AG08396 (cell line): Measurements from ENCODE around the gene LRRK1.

Experiments used
- DNase-seq: peaks from one replicate; pipeline ENCODE4 v3.0.0; 2012; ENCODE audit warnings: low spot score, mixed read lengths

The LRRK1 gene

DNA sequence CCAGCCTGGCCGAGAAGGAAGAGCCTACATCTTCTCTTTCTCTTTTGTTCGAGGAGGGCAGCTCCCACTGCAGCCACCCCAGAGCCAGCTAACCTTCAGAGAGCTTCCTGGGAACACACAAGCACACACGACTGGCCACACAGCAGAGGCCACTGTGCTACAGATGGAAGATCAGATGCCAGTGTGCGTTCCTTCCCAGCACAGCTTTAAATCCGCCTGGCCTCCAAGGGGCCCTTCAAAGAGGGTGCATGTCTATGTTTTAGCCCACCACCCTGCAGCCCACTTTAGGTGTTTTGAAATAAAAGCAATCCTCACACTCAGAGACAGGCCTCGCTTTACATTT is 27.2 kb upstream of the LRRK1 start:
- DNase-seq: no peak

DNA sequence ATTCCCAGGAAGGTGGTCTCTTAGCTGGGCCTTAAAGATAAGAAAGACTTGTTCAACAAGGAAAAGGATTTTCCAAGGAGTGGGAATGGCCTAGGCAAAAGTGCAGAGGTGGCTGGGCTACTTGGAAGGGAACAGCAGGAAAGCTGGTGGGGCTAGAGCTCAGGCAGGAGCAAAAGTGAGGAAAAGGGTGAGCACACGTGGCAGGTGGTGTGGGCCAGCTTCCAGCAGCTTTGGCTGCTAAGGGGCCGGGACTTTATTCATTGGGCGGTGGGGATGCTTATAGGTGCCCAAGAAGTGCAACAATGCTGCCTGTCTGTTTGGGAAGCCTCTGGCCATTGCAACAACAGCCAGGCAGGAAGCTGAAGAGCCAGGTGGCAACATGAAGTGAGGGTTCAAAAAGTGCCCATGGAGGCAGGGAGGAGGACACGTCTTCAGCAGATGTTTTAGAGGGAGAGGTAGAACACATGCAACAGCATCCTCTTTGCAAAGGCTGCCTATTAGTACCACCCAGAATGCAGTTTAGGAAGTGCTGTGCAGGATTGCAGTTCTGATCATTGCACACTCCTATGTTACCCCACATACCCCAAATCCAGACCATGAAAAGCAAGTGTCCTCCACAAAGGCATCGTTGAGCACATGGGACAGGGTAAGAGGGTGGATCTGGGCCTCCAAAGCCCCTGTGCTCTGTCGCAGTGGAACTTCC is 25.7 kb upstream of the LRRK1 start:
- DNase-seq: no peak

DNA sequence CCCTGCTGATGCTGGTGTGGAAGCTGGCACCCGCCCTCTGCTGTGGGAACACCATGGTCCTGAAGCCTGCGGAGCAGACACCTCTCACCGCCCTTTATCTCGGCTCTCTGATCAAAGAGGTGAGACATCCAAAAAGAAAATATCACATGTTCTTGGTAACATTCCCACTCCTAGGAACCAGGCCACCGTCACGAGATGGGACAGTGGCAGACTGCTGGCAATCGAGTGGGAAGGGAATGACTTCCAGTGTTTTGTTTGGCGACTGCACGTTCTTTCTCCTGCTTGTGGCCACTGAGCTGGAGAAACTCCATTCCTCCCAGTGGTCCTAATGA is 25.2 kb upstream of the LRRK1 start:
- DNase-seq: no peak

DNA sequence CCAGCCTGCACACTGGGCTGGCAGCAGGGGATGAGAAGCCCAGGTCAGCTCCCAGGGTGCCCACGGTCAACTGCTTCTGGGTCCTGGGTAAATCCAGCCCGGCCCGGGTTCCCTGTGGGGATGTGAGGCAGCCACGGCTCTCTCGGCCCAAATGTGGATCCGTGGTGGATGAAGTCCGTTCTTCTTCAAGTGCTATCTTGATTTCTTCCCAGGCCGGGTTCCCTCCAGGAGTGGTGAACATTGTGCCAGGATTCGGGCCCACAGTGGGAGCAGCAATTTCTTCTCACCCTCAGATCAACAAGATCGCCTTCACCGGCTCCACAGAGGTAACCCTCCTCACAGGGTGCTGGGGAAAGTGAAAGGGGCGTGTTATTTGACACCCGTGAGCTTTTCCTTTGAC is 23.4 kb upstream of the LRRK1 start:
- no peak for DNase-seq

DNA sequence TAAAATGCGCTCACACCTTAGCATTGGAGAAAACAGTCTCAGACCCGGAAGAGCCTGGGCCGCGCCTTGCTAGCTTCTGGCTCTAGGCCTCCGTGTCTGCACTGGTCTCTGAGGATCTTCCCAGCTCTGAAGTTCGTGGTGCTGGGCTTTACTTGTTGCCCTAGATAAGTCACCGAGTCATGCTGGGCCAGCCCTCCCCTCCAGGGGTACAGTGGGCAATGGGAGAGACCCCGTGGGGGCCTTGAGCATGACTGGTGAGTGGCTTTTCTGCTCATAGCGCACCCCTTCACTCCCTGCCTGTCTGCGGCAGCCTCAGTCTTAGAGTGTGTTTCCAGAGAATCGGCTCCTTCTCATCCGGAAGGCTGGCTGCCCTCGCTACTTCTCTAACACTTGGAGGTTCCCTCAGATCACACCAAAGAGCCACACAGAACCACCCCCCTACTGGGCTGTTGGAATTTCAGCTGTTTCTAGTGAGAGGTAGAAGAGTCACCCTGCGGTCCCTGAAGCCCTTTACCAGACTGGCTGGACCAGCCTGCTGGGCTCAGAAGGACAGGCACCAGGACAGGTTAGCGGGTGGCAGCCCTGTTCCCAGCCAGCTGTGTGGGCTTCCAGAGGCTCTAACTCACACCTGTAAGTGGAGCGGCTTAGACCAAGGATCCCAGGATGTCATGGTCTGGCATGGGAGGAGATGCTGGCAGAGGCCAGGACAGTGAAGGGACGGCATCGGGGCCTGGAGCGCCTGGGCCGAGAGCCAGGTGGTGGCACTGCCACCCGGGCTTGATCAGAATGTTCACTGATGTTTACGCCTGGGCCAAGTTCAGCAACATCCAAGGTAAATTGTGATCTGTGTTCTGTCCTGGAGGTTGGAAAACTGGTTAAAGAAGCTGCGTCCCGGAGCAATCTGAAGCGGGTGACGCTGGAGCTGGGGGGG is 21.7 kb upstream of the LRRK1 start:
- no peak for DNase-seq

DNA sequence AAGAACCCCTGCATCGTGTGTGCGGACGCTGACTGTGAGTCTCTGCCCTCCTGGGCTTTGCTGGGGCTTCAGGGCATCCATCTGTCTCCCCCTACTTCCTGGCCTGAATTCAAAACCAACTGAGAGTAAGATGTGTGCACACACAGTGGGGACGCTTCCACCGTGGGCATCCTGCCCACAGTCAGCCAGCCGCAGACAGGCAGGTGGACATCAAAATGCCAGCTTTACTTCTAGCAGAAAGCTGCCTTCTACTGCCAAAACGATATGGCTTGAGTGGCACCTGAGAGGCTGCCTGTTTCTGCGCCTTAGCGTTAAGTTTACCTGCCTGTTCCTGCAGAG is 21.0 kb upstream of the LRRK1 start:
- no peak for DNase-seq

DNA sequence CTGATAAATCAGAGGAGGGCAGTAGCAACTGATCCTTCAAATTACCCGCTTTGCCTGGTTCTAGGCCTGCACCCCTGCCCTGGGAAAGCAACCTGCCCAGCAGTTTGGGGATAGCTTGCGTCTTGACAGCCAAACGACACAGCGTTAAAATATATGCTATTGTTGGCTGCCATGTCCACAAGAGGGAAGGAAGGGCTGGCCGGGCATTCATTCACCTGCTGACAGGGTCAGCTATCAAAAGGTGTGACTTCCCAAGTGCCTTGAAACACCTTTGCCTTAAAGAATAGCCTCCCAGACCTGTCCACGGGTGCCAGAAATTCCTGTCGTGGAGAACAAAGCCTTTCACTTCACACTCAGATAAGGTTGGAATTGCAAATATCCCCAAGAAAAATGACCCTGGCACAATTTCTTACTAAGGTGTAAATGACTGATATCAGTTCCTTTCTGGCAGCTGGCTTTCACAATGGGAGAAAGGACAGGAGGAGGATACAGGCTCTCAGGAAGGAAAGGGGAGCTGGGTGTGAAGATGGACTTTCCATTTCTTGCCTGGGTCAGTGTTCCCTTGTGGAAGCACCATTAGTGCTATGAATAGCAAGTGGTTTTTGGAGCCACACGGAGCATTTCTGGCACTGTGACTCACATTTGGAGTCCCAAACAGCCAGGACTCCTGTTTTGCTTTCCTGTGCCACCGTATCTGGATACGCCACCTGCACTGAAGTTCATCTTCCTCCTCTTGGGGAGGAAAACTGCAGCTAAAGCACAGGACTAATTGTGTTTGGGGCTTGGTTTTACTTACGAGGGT is 20.3 kb upstream of the LRRK1 start:
- DNase-seq: no peak

DNA sequence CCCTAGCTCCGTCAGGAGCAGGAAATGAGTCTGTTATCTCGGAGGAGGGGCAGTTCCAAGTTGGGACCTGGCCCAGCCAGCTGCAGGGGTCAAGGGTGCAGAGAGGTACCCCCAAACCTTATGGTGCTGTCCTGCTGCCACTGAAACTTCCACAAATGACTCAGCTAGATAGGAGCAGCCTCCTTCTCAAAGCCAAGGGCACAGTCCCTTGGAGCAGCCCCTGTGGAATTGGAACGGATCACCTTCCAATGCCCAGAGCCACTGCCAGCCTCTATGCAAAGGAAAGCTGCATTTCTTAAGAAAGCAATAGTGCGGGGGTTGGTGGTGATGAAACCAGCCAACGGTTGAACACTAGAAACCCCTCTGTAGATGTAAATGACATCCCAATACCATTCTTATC is 19.6 kb upstream of the LRRK1 start:
- no peak for DNase-seq

DNA sequence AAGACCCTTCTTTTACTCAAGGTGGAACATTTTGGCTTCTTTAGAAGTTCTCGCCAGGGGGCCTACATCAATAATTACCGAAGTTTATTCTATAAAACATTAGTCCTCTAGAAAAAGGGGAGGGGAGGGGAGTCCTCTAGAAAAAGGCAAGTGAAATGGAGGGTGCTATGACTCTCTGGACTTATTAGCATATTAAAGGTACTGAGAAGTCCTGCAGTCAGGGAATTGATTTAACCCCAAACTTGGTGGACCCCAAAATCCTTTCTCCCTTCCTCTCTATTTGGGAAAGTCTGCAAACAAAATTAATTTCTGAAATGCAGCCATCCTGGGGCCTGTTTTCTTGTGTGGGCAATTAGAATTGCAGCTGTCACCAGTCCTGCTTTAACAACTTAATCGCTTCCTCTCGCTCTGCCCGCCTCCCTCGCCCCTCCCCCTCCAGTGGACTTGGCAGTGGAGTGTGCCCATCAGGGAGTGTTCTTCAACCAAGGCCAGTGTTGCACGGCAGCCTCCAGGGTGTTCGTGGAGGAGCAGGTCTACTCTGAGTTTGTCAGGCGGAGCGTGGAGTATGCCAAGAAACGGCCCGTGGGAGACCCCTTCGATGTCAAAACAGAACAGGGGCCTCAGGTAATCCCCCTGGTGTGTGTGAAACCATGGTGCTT is 18.9 kb upstream of the LRRK1 start:
- no peak for DNase-seq

DNA sequence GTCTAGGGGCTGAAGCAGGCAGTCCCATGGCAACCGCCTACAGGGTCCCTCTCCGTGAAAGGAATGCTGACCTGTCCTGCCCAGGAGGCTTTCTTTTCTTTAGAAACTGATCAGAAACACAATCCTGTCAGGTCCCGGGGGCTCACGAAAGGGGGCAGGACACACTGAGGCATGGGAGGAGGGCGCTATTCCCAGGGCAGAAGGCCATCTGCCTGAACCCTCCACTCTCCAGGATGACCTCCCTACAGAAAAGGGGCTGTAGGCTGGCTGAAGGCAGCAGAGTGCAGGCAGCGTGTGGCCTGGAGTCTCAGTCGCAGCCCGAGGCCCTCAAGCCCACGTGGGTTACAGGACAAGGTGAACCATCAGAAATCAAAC is 18.4 kb upstream of the LRRK1 start:
- DNase-seq: no peak

DNA sequence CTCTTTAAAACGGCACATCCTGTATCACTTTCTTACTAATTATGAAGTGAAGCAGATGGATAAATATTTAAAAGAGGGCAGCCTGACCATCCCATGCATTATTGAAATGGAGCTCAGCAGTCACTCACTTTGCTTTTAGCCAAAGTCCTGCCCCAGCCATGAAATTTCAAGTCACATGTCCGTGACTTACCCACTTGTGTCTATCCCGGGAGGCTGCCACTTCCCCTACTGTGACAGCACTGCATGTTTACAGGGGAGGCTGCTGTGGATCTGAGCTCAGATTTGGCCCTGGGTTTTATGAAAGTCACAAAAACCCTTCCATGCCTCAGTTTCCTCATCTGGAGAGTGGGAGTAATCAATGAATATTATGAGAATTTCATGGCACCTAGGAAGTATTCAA is 17.9 kb upstream of the LRRK1 start:
- DNase-seq: no peak

DNA sequence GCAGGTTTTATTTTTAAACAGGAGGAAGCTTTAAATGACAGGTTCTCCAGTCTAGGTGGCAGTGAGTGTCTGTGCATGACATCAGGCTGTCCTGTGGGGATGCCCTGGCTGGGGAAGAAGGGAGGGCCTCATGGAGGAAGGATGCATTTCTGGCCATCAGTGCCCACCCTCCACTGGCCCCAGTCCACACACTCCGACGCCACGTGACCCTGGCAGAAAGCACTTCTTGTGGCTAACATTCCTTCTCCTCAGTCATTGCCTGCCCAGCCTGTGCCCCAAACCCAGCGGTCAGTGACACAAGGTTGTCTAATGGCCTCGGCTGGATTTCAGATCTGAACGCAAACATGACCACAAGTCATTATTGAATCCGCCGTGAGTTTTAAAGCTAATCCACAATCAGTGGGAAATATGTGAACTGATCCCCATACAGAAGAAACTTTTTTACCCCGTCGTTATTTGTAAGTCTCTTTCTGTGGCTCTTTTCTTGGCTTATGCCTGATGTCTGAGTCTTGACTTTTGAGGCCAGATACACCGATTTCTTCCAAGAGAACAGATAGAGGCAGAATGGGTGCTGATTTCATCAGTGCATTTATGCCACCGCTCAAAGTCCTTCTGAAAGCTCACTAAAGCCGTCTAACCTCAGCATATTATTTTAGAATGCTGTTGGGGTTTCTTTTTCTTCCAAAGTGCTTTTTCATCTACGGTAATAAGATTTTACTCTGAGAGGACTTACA is 17.3 kb upstream of the LRRK1 start:
- no peak for DNase-seq

DNA sequence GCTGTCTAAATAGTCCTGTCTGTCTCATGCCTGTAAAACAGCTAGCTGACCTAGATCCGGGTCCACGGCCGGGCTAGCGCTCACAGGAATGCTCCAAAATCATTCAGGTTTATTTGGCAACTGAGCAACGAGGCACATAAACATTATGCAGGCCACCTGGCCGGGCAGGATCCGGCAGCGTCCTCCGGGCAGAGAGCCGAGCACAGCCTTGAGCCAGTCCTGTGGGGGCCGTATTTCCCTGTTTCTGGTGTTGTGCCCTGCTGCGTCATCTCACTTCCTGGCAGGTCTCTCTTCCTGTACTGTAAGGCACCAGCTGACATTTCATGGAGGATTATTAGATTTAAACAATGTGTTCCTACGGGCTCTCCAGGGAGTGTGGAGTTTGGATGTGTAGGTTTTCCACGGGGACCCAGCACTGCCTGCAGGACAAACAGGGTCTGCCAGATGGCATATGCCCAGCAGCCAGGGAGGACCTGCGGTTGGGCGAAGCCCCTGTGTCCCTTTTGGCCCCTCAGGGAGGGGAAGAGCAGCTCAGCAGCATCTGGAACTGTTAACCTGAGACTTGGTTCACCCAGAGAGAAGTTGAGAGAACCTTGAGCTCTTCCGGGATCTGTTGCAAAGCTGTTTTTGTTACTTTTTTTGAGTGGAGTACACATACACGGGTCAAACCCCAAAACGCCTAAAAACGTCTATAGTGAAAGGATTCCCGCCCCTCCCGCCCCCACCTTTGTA is 16.6 kb upstream of the LRRK1 start:
- DNase-seq: peak; percentile 84

DNA sequence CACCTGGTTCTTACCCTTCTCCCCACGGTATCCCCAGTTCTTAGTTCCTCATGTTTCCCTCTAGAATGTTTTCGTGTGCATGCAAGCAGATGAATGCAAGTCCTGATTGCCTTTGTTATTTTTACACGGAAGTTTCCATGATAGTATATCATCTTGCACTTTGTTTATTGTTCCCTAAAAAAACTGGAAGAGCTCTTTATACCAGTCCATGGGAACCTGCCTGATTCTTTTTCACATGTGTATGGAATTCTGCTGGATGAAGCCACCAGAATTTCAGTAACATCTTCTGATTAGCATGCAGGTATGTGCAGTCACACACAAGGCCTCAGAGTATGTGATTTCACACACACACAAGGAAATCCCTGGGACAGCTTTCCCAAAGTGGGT is 16.0 kb upstream of the LRRK1 start:
- no peak for DNase-seq

DNA sequence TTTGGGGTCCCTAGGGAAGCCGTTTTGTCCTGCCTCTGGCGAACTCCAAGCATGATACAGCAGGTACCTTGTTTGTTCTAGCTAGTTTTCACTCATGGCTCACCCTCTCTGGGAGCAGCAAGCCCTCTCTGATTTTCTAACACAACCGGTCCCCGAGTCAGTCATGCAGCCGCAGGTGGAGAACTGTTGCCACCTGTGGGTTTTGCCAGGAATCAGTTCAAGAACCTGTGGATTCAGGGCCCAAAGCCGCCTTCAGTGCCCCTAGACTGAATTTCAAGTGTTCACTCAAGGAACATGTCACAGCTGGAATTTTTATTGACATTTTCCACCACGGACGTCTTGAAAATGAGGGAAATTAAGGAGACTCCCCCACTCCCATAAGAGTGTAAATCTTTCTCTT is 13.3 kb upstream of the LRRK1 start:
- no peak for DNase-seq

DNA sequence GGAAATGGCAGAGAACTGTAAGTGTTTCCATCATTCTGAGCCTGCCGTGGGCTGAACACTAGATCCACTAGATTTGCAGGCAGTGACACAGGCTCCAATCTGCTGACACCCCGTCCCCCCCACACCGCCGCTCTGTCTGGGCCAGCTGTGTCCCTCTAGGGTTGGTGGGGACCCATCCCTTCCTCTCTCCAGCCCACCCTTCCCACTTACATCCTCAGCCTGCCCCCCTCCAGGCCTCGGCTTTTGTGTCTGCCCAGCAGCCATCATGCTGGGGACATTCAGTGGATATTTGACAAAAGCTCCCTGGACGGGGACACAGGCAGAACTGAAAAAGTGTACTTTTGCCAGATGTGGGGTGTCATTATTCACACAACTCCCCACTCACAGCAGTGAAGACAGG is 10.7 kb upstream of the LRRK1 start:
- no peak for DNase-seq

DNA sequence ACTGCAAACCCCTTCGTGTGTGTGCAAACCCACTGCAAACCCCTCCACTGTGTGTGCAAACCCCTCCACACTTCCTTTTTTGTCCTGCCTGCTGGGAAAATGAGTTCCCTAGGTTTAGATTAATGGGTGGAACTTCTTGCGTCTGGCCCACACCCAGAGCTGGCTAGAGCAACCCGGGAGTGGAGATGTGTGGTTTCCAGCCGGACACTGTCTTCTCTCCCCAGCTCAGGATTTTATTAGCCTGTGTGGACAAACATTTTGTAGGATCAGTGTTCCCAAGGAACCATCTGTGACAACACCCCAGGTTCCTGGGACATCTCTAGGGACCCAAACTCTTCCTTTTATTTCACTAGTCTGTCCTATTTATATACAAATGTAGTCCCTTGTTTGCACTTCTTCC is 9.6 kb upstream of the LRRK1 start:
- no peak for DNase-seq

DNA sequence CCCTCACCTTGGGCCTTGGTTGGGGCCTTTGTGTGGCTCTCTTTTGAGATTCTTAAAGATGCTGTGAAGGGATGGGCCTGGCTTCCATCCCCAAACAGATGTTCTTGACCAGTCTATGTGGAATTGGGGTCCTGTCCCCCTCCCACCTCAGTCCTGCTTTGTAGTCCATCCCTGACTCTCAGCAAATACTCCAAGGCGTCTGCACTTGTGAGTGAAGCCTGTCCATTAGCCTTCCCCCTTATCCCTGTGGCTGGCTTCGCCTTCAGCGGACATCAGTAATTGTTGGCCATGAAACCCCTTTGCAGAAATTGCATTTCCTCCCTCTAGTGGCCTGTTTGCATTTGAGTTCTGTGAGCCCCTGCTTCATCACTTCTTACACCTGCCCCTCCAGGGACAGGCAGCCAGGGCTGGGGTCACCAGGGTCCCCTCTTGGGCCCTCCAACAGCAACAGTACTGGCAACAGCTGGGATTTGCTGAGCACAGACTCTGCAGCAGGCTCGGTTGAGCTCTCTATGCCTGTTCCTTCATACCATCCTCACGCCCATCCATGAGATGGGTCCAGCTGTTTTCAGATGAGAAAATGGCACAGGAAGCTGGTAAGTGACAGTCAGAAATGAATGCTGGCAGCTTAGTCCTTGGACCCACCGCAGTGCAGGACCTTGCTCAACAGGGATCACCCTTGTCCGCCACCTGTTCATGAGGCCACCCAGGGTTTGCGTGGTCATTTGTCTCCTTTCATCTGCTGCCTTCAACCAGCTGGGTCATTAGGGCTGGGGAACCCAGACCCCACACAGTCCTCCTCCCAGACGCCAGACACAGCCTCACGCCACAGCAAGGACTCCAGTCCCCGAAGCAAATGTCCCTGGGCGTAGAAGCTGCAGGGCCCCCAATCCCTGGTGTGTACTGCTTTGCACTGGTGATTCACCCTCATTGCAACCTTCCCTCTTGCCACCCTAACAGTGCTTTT is 8.9 kb upstream of the LRRK1 start:
- no peak for DNase-seq

DNA sequence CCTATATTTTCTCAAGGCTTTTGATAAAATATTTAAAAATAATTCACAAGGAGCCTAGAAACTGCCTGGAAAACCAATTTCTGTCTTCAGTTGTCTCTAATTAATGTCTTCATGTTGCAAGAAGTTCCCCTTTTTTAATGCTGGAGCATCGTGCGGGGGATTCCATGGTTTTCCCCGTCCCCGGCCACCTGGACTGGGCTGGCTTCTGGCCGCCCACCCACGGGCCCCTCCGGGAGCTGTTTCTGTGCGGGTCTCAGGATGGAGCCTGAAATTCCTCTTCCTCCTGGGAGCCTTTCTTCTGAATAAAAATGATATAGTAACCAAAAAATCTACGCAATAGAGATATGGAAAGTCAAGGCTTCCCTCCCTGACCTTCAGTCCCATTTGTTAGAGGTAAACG is 8.1 kb upstream of the LRRK1 start:
- no peak for DNase-seq

DNA sequence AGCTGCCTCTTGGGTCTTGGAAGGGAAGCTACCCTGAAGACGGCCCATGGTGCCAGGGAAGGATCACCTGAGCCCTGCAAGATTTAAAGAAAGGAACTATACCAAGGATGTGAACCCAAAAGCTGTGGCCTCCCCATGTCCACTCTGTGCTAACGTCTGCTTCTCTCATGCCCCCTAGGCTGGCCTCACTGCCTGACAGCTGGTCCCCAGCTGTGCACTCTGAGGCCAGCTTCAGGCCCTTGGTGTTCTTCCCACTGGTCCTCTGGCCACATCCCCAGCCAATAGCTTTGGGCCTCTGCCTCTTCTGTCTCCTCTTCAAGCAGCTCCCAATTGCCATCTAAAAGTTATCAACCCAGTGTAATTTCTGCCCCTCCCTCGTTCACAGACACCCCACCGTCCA is 5.2 kb upstream of the LRRK1 start:
- DNase-seq: no peak
